ENCODE measurements around the gene ANXA10. TPM values are rescaled to one million over a fixed set of nuclear protein-coding genes. Genes with fewer than 3 reads are reported as not detected.
"Not testable (repeated sequence)": the region's sequence is repeated elsewhere in the genome, so short reads cannot be mapped to it uniquely, and the experiment has no call there.

The ANXA10 gene
- total RNA-seq, 1 donor from 2014 or later, result not detected

DNA sequence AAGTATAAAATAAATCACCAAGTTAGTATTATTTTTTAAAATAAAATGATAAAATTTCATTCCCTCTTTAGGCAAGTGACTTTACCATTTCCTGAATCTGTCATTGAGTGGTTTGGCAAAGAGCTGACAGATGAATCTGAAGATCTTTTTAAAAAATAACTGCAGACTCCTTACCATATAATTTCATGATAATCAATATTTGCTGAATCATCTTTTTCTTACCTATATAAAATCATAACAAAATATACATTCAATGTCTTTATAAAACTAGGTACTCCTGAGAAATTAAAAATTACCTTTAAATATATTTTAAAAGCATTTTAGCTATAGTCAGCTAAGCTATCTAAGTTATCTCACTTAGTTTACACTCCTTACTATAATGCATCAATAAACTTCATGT, 17.2 kb downstream of the ANXA10 start:
- Mint-ChIP-seq H3K9me3 (ENCODE audit: unreplicated experiment) (no peaks in the 10 kb centered on the region), H3K4me3 (ENCODE audit: unreplicated experiment) (no peak overlapping the region), H3K27ac (ENCODE audit: unreplicated experiment) (no peak overlapping the region), H3K36me3 (ENCODE audit: low read depth, unreplicated experiment) (no peaks in the 10 kb centered on the region), H3K27me3 (ENCODE audit: unreplicated experiment) (no peaks in the 10 kb centered on the region), H3K4me1 (ENCODE audit: unreplicated experiment) (no peaks in the 10 kb centered on the region)
- no peak for DNase-seq (ENCODE audit: low spot score)
- TF ChIP-seq, protein P1, sequence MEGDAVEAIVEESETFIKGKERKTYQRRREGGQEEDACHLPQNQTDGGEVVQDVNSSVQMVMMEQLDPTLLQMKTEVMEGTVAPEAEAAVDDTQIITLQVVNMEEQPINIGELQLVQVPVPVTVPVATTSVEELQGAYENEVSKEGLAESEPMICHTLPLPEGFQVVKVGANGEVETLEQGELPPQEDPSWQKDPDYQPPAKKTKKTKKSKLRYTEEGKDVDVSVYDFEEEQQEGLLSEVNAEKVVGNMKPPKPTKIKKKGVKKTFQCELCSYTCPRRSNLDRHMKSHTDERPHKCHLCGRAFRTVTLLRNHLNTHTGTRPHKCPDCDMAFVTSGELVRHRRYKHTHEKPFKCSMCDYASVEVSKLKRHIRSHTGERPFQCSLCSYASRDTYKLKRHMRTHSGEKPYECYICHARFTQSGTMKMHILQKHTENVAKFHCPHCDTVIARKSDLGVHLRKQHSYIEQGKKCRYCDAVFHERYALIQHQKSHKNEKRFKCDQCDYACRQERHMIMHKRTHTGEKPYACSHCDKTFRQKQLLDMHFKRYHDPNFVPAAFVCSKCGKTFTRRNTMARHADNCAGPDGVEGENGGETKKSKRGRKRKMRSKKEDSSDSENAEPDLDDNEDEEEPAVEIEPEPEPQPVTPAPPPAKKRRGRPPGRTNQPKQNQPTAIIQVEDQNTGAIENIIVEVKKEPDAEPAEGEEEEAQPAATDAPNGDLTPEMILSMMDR (IDR thresholded peaks at IDR 0.05; ENCODE audit: unreplicated experiment), result no peak

DNA sequence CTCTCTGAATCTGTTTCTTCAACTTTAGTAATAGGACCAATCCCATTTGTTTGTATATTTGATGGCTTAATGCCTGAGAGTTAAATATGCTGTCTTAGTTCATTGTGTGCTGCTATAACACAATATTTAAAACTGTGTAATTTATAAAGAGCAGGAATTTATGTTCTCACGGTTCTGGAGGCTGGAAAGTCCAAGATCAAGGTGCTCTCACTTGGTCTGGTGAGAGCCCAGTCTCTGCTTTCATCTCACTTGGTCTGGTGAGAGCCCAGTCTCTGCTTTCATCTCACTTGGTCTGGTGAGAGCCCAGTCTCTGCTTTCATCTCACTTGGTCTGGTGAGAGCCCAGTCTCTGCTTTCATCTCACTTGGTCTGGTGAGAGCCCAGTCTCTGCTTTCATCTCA, 20.7 kb downstream of the ANXA10 start:
- not testable (repeated sequence) for H3K36me3 Mint-ChIP-seq (ENCODE audit: low read depth, unreplicated experiment); H3K9me3 Mint-ChIP-seq (ENCODE audit: unreplicated experiment); H3K27ac Mint-ChIP-seq (ENCODE audit: unreplicated experiment); H3K4me1 Mint-ChIP-seq (ENCODE audit: unreplicated experiment); DNase-seq (ENCODE audit: low spot score); H3K27me3 Mint-ChIP-seq (ENCODE audit: unreplicated experiment); H3K4me3 Mint-ChIP-seq (ENCODE audit: unreplicated experiment)

DNA sequence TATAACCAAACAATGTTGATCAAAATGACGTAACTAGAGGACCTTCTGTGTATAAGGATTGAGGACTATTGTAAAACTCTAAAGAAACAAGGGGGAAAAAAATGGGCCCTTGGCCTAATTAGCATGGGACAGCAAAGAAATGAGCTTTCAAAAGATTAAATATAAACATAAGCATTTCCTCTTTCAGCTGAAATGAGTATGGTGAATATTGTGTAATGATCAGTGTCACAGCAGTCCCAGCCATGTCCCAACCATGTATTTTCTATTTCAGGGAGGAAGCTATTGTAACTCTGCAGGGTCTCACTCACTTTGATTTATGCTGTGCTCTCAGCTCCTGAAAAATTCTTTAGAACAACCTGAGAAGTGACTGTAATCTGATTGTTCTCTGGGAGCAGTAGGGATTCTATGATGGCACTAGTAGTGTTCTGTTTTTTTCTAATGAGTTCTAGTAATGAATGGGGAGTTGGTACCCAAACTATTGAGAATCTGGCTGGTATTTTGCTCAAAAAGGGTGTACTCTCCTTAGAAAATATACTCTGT, 25.8 kb downstream of the ANXA10 start:
- TF ChIP-seq, protein P1 (IDR thresholded peaks at IDR 0.05; ENCODE audit: unreplicated experiment), result no peak
- no peaks in the 10 kb centered on the region for H3K9me3 Mint-ChIP-seq (ENCODE audit: unreplicated experiment)
- no peaks in the 10 kb centered on the region for H3K27me3 Mint-ChIP-seq (ENCODE audit: unreplicated experiment)
- no peak overlapping the region for H3K27ac Mint-ChIP-seq (ENCODE audit: unreplicated experiment)
- no peaks in the 10 kb centered on the region for H3K4me1 Mint-ChIP-seq (ENCODE audit: unreplicated experiment)
- no peak overlapping the region for H3K4me3 Mint-ChIP-seq (ENCODE audit: unreplicated experiment)
- DNase-seq (ENCODE audit: low spot score), result no peak
- no peaks in the 10 kb centered on the region for H3K36me3 Mint-ChIP-seq (ENCODE audit: low read depth, unreplicated experiment)

DNA sequence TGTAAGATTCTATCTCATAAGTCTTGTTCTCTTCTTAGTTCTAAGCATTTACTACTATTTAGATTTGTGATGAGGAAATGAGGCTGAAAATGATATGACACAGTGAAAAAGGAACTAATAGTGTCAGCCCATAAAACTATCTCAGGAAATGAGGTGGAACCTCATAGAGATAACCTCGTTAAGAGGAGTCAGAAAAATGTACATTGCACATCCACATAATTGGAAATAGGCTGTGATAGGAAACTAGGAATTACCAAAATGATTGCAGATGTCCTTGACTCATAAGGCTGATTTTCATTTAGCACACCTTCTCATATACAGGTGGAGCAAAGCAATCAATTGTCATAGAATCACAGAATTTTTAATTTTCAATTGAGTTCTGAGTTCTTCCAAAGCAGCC, 26.8 kb downstream of the ANXA10 start:
- DNase-seq (ENCODE audit: low spot score), result no peak
- Mint-ChIP-seq H3K36me3 (ENCODE audit: low read depth, unreplicated experiment) (no peaks in the 10 kb centered on the region), H3K27ac (ENCODE audit: unreplicated experiment) (no peak overlapping the region), H3K9me3 (ENCODE audit: unreplicated experiment) (no peaks in the 10 kb centered on the region), H3K4me1 (ENCODE audit: unreplicated experiment) (no peaks in the 10 kb centered on the region), H3K27me3 (ENCODE audit: unreplicated experiment) (no peaks in the 10 kb centered on the region), H3K4me3 (ENCODE audit: unreplicated experiment) (no peak overlapping the region)
- TF ChIP-seq, protein P1 (IDR thresholded peaks at IDR 0.05; ENCODE audit: unreplicated experiment), result no peak

DNA sequence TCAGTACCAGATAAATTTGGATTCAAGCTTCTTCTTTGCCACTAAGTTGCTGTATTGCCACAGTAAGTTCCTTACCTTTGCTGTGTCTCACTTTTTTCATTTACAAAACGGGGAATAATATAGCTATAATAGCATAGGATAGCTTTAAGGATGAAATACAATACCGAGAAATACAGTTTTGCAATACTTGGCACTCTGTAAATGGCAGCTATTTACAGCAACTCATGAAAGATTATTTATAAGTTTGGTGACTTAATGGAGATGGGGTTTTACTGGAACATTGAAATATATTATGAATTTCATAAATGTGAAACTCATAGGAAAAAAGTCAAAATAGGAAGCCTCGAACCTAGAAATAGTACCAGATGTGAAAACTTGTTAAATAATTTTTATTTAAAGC, 27.6 kb downstream of the ANXA10 start:
- Mint-ChIP-seq H3K9me3 (ENCODE audit: unreplicated experiment) (no peaks in the 10 kb centered on the region), H3K4me1 (ENCODE audit: unreplicated experiment) (no peaks in the 10 kb centered on the region), H3K27me3 (ENCODE audit: unreplicated experiment) (no peaks in the 10 kb centered on the region), H3K4me3 (ENCODE audit: unreplicated experiment) (no peak overlapping the region), H3K36me3 (ENCODE audit: low read depth, unreplicated experiment) (no peaks in the 10 kb centered on the region), H3K27ac (ENCODE audit: unreplicated experiment) (no peak overlapping the region)
- DNase-seq (ENCODE audit: low spot score), result no peak
- TF ChIP-seq, protein P1 (IDR thresholded peaks at IDR 0.05; ENCODE audit: unreplicated experiment), result no peak

All from endothelial cell (in vitro differentiated cells).